RWPE2 (cell line): ENCODE data around the gene NT5M.
"Not testable (repeated sequence)": the region's sequence is repeated elsewhere in the genome, so short reads cannot be mapped to it uniquely, and the experiment has no call there.

Experiments
- ATAC-seq: fragments of 200-7000 bp; cut with Tn5 transposase; 3 replicates; pipeline ENCODE4 v1.9.1; 2021; ENCODE audit warnings: low read depth
- DNase-seq: peaks from one replicate; pipeline ENCODE4 v3.0.0-alpha.2; 2020; ENCODE audit warnings: low spot score
- H3K27ac ChIP-seq: fragments of 450-650 bp; 2 replicates; pipeline ENCODE4 v1.5.1; 2017; ENCODE audit warnings: mild to moderate bottlenecking; ENCODE audit not compliant: poor library complexity, severe bottlenecking
- H3K27me3 ChIP-seq: fragments of 250-450 bp; sonication (Bioruptor Pico); 2 replicates; pipeline ENCODE4 v1.5.1; 2021; ENCODE audit warnings: mild to moderate bottlenecking, moderate library complexity; ENCODE audit not compliant: insufficient read depth, poor library complexity, severe bottlenecking
- H3K36me3 ChIP-seq: fragments of 250-450 bp; sonication (Bioruptor Pico); 2 replicates; pipeline ENCODE4 v1.5.1; 2020; ENCODE audit warnings: low read depth, mild to moderate bottlenecking, moderate library complexity
- H3K4me1 ChIP-seq: fragments of 250-450 bp; sonication (Bioruptor Pico); 2 replicates; pipeline ENCODE4 v1.5.1; 2021; ENCODE audit warnings: mild to moderate bottlenecking, moderate library complexity; ENCODE audit not compliant: insufficient read depth, poor library complexity, severe bottlenecking
- H3K4me3 ChIP-seq: fragments of 250-450 bp; sonication (Bioruptor Pico); 2 replicates; pipeline ENCODE4 v1.5.1; 2021; ENCODE audit warnings: mild to moderate bottlenecking, moderate library complexity; ENCODE audit not compliant: severe bottlenecking
- H3K9me3 ChIP-seq: fragments of 250-450 bp; sonication (Bioruptor Pico); 2 replicates; pipeline ENCODE4 v1.5.1; 2021; ENCODE audit warnings: mild to moderate bottlenecking, moderate library complexity; ENCODE audit not compliant: severe bottlenecking
- CTCF ChIP-seq: fragments of 450-650 bp; IDR thresholded peaks from one replicate; pipeline ENCODE4 v1.5.1; 2017; ENCODE audit warnings: mild to moderate bottlenecking, moderate library complexity; ENCODE audit not compliant: poor library complexity, severe bottlenecking

NT5M gene

GRCh38 chr17:17295141-17295540, 8.0 kb upstream of the NT5M start:
- TF ChIP-seq CTCF: no peak
- no peak overlapping the region for H3K4me3 ChIP-seq
- peaks cover 13% of the 10 kb centered on the region for H3K4me1 ChIP-seq
- no peaks in the 10 kb centered on the region for H3K27me3 ChIP-seq
- H3K36me3 ChIP-seq: no peaks in the 10 kb centered on the region
- no peak overlapping the region for H3K27ac ChIP-seq
- no peak for DNase-seq
- ATAC-seq: no peak
- H3K9me3 ChIP-seq: no peaks in the 10 kb centered on the region

- no peak overlapping the region for H3K4me3 ChIP-seq
- H3K27me3 ChIP-seq: no peaks in the 10 kb centered on the region
- no peak for TF ChIP-seq CTCF
- peak overlapping the region; percentile 18 for H3K27ac ChIP-seq
- no peaks in the 10 kb centered on the region for H3K36me3 ChIP-seq
- DNase-seq (no peak), ATAC-seq (no peak)
- no peaks in the 10 kb centered on the region for H3K9me3 ChIP-seq
- peaks cover 13% of the 10 kb centered on the region for H3K4me1 ChIP-seq
Measured at GRCh38 chr17:17297217-17297616, 6.0 kb upstream of the NT5M start.

- Histone ChIP-seq H3K36me3 (no peaks in the 10 kb centered on the region), H3K27me3 (no peaks in the 10 kb centered on the region), H3K4me3 (no peak overlapping the region), H3K9me3 (no peaks in the 10 kb centered on the region), H3K4me1 (peaks cover 13% of the 10 kb centered on the region), H3K27ac (no peak overlapping the region)
- DNase-seq (no peak), ATAC-seq (no peak; the same call in 2 of the 3 replicates)
- no peak for TF ChIP-seq CTCF
Measured at GRCh38 chr17:17298108-17298507, 5.1 kb upstream of the NT5M start.

GRCh38 chr17:17300624-17301568, 2.3 kb upstream of the NT5M start:
- Histone ChIP-seq H3K9me3 (no peaks in the 10 kb centered on the region), H3K4me1 (peaks cover 16% of the 10 kb centered on the region), H3K4me3 (peak overlapping the region; percentile 10), H3K36me3 (no peaks in the 10 kb centered on the region), H3K27ac (no peak overlapping the region), H3K27me3 (no peaks in the 10 kb centered on the region)
- DNase-seq (no peak), ATAC-seq (peak; percentile 43)
- no peak for TF ChIP-seq CTCF

- H3K4me3 ChIP-seq, H3K27me3 ChIP-seq: not testable (repeated sequence)
- H3K4me1 ChIP-seq: peaks cover 10% of the 10 kb centered on the region
Measured at GRCh38 chr17:17301659-17302058, 1.5 kb upstream of the NT5M start.

More at GRCh38 chr17:17301659-17302058, 1.5 kb upstream of the NT5M start:
- H3K9me3 ChIP-seq, ATAC-seq, H3K27ac ChIP-seq, H3K36me3 ChIP-seq, DNase-seq: not testable (repeated sequence)
